NCI-H1694 (cell line): Measurements from ENCODE around the gene COL23A1.

Experiments
- DNase-seq: peaks from one replicate; lab custom pipeline; 2025; lab: John Stamatoyannopoulos, UW

The COL23A1 gene

DNA sequence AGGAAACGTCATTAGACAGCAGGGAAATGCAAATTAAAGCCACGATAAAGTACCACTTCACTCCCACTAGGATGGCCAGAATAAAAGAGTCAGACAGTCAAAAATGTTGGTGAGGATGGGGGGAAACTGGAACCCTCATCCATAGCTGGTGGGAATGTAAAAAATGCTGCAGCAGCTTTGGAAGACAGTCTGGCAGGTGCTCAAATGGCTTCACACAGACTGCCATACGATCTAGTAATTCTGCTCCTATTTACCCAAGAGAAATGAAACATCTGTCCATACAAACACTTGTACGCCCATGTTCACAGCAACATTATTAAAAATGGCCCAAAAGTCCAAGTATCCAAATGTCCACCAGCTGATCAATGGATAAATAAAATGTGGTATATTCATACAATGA, 198.7 kb downstream of the COL23A1 start:
- DNase-seq = peak; percentile 68

DNA sequence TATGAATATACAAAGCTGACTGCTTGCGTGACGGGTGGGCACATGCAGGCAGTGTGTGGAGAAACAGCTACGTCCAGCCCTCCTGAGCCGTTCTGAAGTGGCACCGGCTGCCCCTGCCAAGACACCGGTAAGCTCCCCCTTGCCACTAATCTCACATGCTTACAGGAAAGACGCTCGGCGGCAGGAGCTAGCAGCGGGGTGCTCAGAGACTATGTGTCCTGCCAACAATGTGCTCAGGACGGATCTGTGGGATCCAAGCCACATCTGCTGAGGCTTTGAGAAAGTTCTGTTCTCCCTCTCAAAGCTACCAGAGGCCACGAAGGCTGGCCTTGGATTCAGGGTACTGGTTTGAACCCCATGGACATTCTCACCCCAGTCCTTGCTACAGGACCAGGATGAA, 200.4 kb downstream of the COL23A1 start:
- no peak for DNase-seq

DNA sequence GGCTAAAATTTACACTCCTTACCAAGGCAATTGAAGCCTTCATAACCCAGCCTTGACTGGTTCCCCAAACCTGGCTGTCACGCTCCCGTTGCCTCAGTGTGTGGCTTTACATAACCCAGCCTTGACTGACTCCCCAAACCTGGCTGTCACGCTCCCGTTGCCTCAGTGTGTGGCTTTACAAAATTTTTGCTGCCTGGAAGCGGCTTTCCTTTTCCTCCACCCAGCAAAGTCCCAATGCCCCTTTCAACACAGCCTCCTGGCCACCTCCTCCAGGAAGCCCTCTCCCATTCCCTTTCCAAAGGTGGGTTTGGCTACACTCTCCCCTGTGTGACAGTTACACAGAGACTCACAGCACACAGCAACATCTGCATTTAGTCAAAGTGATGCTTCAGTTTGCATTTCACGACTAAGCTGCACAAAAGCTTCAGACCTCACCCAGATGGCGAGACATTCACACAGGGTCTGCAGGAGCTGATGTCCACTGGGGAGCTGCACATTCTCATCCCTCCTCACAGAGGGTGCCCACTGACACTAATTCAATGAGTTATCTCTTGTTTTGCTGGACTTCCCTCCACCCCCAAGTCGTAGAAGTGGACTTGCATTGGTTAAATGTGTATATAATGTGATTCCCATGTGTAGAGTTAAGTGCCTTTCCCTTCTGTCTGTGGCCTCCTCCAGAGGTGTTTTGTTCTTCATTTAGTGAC, 201.0 kb downstream of the COL23A1 start:
- DNase-seq = no peak

DNA sequence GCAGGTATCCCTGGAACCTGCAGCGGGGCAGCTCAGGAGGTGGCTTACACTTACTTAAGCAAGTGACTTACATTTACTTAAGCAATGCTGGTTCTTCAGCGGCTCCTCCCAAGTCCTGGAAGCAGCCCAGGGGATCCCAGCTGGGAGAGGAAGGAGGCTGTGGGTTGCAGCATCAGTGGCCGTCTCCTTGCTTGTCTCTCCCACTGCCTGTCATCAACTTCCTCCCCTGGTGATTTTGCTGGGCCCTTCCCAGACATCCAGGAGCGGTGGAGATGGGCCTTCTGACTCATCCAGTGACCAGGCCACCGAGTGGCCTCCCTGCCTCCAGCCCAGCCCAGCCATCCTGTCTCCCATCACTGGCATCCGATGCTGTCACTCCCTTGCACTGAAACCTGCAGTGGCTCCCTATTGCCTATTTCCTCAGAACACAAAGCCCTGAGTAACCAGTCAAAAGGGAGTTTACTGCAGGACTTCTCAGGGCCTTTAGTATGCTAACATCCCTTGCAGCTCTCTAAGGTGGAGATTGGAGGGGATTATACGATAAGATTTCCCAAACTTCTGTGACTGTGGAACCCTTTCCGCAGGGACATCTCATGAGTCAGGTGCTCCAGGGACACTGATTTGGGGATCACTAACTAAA, 201.7 kb downstream of the COL23A1 start:
- DNase-seq = no peak

DNA sequence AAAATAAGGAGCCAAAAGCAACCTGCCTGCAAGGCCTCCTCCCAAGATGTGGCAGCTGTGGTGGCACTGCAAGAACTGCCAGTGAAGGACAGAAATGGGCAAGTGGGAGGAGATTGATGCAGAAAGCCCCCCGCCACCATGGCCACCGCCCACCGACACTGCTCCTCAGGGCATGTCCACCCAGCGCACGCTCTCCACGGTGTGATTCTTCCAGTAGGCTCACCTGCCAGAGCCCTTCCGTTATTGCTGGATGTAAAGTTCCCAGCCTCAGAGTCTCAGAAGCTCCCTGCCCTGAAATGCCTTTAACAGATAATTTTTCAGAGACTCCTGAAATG, 202.4 kb downstream of the COL23A1 start:
- DNase-seq = no peak

DNA sequence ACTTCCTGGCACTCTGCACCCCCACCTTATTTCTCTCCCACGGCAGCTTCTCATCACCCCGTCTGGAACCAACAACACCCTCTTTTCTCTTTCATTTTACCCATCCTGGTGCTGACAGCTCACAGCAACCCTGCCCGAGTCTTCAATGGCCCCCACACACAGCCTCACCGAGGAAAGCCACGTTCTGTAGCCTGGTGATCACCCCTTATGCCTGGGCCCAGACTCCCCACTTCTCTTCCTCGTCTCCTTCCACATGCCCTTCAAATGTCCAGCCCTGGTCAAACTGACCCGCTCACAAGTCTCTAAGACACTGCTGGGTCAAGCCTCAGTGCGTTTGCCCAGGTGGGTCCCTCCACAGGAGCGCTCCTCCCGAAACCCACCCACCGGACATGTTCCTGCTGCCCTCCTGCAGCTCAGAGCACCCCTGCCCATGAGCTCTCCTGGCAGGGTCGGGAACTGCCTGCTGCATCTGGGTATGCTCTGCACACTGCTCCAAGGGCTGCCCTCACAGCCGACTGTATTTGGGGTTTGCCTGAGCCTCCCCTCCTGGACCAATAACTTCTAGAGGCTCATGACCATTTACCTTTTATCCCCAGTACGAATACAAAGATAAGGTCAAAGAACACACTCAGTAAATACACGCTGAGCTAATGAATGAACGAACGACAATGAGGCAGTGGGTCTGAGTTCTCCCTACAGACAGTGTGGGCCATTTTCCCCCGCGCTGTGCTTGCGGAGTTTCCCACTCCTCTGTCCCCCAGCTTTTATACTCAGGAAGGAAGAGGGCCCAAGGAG, 202.9 kb downstream of the COL23A1 start:
- DNase-seq = no peak

DNA sequence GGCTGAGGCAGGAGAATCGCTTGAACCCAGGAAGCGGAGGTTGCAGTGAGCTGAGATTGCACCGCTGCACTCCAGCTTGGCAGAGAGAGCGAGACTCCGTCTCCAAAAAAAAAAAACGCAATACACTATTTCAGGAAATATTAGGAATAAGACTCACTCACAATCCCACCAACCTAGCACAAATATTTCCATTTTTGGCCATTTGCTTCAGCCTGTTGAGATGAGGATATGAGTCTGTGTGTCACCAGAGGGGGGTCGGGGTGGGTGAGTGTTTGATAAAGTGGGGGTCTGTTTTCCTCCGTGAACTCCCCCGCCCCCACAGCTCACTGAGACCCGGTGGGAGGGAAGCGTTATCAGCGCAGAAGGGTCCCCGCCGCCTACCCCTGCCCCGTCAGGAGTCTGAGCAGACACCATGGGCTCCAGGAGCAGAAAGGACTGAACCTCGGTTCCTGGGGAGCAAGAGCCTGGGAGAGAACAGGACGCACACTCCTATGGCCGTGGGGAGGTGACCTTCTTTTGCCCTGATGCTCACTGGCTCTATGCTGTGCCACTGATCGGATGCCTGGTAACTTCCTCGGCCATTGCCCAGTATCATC, 203.8 kb downstream of the COL23A1 start:
- DNase-seq = no peak

DNA sequence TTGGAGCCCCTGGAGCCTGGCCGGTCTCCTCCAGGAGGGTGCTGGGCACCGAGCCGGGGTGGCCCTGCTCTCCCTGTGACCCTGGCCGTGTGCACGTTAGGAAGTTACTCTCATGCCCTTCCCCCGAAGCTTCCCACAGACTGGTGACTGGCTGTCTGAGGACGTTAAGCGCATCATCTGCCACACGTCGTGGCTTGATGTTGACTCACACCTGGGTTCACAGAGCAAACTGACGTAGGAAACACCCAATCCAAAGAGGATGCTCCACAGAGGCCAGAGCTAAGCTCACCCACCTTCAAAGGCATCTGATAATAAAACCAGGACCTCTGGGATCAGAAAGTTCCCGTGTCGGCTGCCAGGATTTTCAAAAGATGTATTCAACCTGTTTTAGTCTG, 204.7 kb downstream of the COL23A1 start:
- DNase-seq = no peak

DNA sequence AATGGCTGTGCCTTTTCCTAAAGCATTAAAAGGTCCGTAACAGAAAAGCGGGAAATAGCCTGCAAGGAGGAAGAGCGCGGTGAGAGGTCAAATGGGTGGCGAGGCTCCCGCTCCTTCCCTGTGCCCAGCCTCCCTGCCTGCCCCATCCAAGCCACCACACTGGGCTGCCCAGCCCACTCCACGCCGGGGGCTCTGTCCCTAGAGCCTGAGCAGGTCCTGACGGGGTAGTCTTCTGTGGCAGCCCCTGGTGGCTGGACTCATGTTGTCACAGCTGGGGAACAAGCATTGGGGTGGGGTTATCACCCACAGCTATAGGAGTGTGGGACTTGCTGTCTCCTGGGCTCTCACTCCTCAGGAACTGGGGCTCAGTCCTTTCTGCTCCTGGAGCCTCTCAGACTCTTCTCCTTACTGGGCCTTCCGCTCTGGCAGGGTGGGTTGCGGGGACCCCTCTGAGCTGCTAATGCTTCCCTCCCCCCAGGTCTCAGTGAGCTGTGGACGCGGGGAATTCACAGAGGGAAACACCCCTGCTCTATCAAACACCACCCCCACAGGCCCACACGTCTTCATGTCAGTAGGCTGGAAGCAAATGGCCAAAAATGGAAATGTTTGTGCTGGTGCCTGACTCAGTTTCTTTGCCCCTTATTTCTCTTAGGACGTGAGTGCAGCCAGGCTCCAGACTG, 205.2 kb downstream of the COL23A1 start:
- no peak for DNase-seq

DNA sequence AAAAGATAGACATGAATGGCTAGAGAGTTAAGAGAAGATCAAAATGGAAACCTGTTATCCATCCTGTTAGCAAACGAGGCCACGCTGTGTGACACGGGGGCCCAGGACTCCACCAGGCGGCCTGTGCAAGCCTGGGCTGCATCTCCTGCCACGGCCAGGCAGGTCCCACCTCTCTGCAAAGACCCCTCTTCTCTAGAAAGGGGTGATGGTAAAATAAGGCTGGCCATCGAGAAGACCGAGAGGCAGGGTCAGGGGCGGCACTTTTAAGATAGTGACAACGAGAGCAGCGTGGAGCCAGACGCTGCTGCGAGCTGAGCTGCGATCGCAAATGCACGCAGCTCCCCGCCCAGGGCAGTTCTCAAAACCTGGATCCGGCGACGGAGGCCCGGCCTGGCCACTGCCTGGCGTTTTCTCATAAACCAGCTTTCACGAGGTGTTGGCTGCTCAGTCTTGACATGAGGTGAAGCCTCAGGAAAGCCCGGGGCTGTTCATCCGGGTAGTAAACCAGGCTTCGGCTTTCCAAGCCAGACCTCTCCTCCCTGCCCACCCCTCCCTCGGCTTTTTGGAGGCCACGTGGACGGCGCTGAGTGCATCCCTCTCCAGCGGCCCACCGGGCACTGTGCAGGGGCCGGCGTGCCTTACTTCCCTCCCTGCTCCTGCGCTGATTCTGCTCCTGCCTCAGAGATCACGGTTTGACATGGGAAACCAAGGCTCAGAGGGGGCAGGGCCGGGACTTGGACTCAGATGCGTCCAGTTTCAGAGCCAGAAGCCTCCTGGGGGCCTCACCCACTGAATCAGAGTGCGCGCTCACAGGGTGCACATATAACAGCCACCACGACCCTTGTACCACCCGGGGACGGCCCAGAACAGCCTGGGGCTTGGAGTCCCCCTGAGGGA, 206.0 kb downstream of the COL23A1 start:
- DNase-seq = no peak

DNA sequence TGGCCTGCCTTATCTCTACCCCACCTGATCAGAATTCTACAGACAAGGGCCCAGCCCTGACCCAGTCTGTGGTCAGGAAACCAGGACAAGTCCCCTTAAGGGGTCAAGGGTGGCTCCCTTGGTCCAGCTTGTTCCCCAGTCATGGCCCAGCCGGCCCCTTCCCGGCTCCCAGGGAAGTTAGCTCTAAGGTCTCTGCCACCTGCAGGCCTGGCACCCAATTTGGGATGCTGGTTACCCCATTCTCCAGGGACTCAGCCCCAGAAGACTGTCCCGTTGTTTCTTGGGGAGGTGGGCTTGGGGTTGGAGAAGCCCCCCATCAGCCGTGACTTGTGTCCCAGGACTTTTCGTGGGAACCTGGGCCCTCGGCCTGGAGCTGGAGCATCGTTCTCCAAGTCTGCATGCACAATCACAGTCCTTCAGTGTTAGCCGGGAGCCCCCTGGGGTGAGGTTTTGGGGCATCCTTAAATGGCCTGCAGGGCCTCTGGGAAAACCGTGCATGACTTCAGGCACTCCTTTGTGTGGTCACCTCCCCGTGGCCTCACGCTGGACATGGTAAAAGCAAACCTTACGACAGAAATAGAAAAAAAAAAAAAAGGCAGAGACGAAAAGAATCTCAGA, 206.8 kb downstream of the COL23A1 start:
- DNase-seq = no peak

DNA sequence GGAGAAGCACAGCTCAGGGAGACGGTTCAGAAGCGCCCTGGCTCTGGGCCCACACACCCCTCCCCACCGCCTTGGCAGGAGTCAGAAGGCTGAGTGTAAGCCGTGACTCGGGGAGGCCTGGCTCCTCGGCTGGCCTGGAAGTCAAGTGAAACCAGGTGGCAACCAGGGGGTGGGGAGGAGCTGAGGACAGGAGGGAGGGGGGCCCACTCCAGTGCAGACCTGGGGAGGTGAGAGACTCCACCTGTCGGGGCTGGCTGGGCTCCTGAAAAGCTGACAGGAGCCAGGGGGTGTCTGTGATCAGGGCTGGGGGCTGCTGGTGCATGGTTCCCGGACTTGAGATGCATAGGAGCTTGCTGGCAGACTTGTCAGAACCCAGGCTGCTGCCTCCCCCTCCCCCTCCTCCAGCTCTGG, 207.4 kb downstream of the COL23A1 start:
- no peak for DNase-seq

DNA sequence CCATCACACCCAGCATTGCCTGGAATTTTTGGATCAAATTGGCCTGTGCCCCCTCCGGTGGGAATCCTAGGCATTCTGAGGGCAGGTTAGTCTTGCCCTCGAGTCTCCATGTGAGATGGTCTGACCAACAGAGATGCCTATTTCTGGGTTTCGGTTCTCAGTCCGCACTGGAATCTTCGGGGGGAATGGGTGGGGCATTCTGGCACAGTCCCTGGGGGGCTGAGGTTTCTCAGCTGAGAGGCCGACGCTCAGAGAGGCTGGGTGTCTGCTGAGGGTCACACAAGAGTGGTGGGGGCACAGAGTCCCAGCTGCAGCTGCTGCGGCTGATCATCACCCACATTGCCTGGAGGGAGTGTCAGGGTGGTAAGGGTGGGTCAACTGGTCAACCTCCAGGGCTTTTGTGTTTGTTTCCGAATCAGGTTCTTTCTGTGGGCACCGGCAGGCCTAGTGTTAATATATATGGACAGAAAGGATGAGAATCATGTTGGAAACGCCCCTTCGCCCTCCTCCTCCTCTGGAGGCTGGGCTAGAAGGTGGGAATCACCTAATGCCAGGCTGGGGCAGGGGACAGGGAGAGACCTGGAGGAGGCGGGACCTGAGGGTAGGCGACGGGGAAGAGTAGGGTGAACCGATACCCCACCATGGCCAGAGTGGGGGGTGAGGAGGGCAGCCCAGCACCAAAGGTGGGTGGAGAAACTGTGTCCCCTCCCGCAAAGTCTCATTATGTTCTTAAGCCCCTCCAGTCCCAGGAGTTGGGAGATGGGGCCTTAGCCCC, 208.1 kb downstream of the COL23A1 start:
- DNase-seq = no peak

DNA sequence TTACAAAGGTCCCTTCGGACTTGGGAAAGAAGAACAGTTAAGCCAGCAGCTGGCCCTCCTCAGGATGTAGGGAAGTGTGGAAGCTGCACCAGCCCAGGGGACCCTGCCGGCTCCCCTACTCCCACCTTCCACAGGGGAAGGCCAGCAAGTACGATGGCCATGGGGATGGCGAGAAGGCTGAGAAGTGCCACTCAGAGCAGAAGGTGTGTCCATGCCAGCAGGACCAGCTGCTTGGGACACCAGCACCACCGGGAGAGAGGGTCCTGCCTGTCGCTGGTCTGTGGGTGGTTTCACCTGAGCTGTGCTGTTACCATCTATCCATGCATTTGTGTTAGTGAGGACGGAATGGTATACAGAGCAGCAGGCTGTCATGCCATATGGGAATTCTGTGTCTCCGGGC, 209.0 kb downstream of the COL23A1 start:
- no peak for DNase-seq

DNA sequence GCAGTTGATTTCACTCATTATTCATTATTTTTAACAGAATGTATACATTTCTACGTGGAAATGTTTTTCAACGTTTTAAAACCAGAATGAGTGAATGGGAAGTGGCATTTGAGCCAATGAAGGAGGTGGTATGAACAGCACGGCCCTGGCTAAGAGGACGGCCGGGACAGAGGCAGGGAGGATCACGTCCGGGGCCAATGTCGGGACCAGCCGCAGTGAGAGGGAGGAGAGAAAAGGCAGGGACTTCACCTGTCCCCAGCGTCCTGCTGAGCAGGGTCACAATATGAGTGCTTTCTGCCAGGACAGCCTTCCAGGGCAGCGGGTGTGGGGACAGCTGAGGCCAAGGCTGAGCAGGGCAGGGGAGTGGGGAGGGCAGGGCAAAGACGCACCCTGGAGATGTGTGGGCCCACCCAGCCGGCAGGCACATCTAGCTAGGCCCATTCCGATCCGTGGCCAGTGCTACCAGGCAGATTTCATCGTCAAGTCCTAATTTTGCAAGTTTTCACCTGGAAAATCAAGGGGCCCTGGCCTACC, 209.6 kb downstream of the COL23A1 start:
- no peak for DNase-seq

DNA sequence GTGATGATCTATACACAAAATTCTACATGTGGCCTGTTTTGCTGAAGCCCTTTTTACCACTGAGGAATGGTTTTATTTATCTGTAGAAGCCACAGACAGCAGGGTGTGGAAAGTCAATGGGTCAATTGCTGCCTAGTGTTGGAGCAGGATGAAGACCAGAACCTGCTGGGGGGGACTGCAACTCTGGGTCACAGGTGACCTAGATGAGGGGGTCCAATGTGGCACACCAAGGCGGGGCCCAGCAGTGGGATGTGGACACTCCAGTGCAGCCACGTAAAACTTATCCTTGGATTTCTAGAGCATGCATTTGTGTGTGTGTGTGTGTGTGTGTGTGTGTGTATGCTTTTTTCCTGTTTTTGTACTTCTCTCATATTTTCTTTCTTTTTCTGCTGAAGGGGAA, 210.1 kb downstream of the COL23A1 start:
- no peak for DNase-seq

DNA sequence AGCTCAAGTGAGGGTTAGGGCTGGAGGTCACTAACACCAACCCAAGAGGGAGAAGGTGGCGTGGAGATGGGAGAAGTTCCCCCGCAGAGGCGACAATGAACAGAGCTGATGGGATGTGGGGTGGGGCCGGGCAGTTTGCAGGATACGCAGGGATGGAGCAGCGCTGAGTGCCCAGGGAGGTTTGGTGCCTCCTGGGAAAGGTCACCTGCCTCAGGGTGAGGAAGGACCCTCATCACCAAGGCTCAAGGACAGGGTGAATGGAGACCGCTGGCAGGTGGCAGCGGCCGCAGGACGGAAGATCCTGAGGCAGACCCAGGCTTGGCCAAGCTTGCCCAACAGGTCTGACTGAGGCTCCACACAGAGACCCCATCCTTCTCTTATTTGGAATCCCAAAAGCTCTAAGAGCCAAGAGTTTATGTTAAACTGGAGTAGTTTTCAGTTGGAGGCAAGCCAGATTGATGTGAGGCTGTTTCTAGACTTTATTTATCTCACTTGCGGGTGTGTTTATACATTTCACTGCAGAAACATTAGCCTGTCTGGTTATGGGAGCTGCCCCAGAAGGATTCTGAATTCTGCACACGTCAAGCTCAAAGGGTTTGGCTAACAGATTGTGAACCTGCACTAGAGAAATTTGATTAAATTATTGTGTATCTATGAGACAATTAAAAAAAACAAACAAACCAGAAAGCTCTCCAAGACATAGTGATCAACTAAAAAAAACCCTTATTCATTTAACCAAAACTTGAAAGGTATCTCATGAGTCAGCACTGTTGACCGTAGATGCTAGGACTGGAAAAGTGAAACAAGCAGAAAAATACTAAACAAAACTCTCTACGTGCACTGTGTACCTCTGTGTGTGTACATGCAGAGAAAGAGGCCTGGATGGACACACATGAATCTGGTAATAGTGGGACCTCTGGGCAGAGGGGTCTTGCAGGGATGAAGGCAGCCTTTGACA, 211.4 kb downstream of the COL23A1 start:
- no peak for DNase-seq

DNA sequence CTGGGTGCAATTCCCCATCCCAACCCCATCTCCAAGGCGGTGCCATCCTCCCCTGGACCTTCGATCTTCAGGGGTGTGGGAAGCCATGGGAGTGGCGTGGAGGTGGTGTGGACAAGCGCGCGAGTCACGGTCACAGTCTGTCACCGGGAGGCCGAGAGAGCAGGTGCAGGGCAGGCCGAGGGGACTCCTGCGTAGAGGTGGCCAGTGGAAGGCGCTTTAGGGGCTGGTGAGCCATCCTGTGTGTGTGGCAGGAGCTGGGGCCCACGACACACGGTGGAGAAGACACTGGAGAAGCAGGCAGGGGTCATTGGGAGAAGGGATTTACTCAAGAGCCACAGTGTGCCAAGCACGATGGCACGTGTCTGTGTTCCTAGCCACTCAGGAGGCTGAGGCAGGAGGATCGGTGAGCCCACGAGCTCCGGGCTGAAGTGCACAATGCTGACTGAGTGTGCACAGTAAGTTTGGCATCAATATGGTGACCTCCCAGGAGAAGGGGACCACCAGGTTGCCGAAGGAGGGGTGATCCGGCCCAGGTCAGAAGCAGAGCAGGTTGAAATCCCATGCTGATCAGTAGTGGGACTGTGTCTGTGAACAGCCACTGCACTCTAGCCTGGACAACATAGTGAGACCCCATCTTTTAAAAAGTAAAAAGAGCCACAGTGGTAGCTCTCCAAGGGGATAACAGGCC, 212.5 kb downstream of the COL23A1 start:
- no peak for DNase-seq
